Activated CD8-positive, alpha-beta memory T cell treated with anti-CD3 and anti-CD28 coated beads, Interleukin-2, amount 50 U/mL, for 48 hours (primary cell): ENCODE measurements around the gene UBE2H.
"Not testable (repeated sequence)": the region's sequence is repeated elsewhere in the genome, so short reads cannot be mapped to it uniquely, and the experiment has no call there.

Experiments used
- DNase-seq: peaks from one replicate; pipeline ENCODE4 v3.0.0-alpha.2; 2020

The UBE2H gene

GRCh38 chr7:129907122-129907736, 45.5 kb downstream of the UBE2H start:
- DNase-seq, result no peak

GRCh38 chr7:129906700-129907099, 46.1 kb downstream of the UBE2H start:
- DNase-seq, result no peak

- no peak for DNase-seq
Observed at GRCh38 chr7:129903935-129904334, 48.8 kb downstream of the UBE2H start.

GRCh38 chr7:129902788-129903422, 49.9 kb downstream of the UBE2H start:
- no peak for DNase-seq

- no peak for DNase-seq
Observed at GRCh38 chr7:129898502-129899160, 54.1 kb downstream of the UBE2H start.

GRCh38 chr7:129898007-129898406, 54.8 kb downstream of the UBE2H start:
- no peak for DNase-seq

- no peak for DNase-seq
Observed at GRCh38 chr7:129896568-129897382, 56.0 kb downstream of the UBE2H start.

- DNase-seq, result not testable (repeated sequence)
Observed at GRCh38 chr7:129894184-129894583, 58.6 kb downstream of the UBE2H start.

GRCh38 chr7:129890090-129890489, 62.7 kb downstream of the UBE2H start:
- DNase-seq, result no peak

GRCh38 chr7:129889133-129889844, 63.5 kb downstream of the UBE2H start:
- DNase-seq, result no peak

GRCh38 chr7:129887865-129888264, 64.9 kb downstream of the UBE2H start:
- no peak for DNase-seq

- DNase-seq, result no peak
Observed at GRCh38 chr7:129886818-129887186, 66.0 kb downstream of the UBE2H start.

GRCh38 chr7:129886167-129886817, 66.5 kb downstream of the UBE2H start:
- no peak for DNase-seq

GRCh38 chr7:129884495-129884894, 68.3 kb downstream of the UBE2H start:
- DNase-seq, result no peak

GRCh38 chr7:129883151-129883550, 69.6 kb downstream of the UBE2H start:
- no peak for DNase-seq

- no peak for DNase-seq
Observed at GRCh38 chr7:129882531-129882930, 70.2 kb downstream of the UBE2H start.

- no peak for DNase-seq
Observed at GRCh38 chr7:129877146-129877792, 75.5 kb downstream of the UBE2H start.

- no peak for DNase-seq
Observed at GRCh38 chr7:129875745-129876411, 76.9 kb downstream of the UBE2H start.

- DNase-seq, result no peak
Observed at GRCh38 chr7:129875160-129875559, 77.6 kb downstream of the UBE2H start.

GRCh38 chr7:129874722-129875121, 78.0 kb downstream of the UBE2H start:
- DNase-seq, result no peak

- no peak for DNase-seq
Observed at GRCh38 chr7:129872054-129872453, 80.7 kb downstream of the UBE2H start.
